Heart right ventricle (tissue), 16 donors: Measurements from ENCODE around the gene SHISA7. TPM values are rescaled to one million over a fixed set of nuclear protein-coding genes. Genes with fewer than 3 reads are reported as not detected.

Experiments
- ATAC-seq, 8 donors: fragments of 200-7000 bp; cut with Tn5 transposase; one replicate each; pipeline ENCODE4 v1.9.1; 2020; ENCODE audit warnings: mild to moderate bottlenecking in 8 of 8, moderate library complexity in 8 of 8, moderate number of reproducible peaks in 1 of 8
- DNase-seq, 2 donors: peaks; one replicate each; pipeline ENCODE4 v3.0.0-alpha.2; 2020
- H3K27ac ChIP-seq, 10 donors: fragments of 200-600 bp; sonication (generic) in 2 of 10; one replicate each; pipeline versions ENCODE4 v1.5.0 to v1.8.0; 2020 to 2022; ENCODE audit warnings: mild to moderate bottlenecking in 3 of 10
- H3K27me3 ChIP-seq, 7 donors: fragments of 200-600 bp; one replicate each; pipeline ENCODE4 v1.8.0; 2021 to 2022; ENCODE audit warnings: mild to moderate bottlenecking in 2 of 7
- H3K36me3 ChIP-seq, 9 donors: fragments of 200-600 bp; sonication (generic) in 1 of 9; one replicate each; pipeline versions ENCODE4 v1.5.0 to v1.8.0; 2020 to 2022; ENCODE audit warnings: mild to moderate bottlenecking in 2 of 9
- H3K4me1 ChIP-seq, 9 donors: fragments of 200-600 bp; sonication (generic) in 1 of 9; one replicate each; pipeline versions ENCODE4 v1.5.0 to v1.8.0; 2020 to 2022; ENCODE audit warnings: mild to moderate bottlenecking in 4 of 9
- H3K4me3 ChIP-seq, 10 donors: fragments of 200-600 bp; sonication (generic) in 2 of 10; one replicate each; pipeline versions ENCODE4 v1.5.0 to v1.8.0; 2020 to 2022; ENCODE audit warnings: mild to moderate bottlenecking in 7 of 10, moderate library complexity in 2 of 10
- H3K9me3 ChIP-seq, 11 donors: fragments of 200-600 bp in 10 of 11; sonication (generic) in 2 of 11; one replicate each; pipeline versions ENCODE4 v1.5.0 to v1.8.0; 2013 to 2022; ENCODE audit warnings: mild to moderate bottlenecking in 2 of 11, control low read depth in 1 of 11, moderate library complexity in 1 of 11
- WGBS, 2 donors: extraction: QIAGEN DNeasy Blood & Tissue Kit; methylation state at CpG; one replicate each; pipeline ENCODE4 v1.1.7; 2013; ENCODE audit warnings: inconsistent platforms in 1 of 2; 5-methylcytosine and 5-hydroxymethylcytosine counted together
- intact Hi-C, 10 donors: fragments of 100-400 bp; cut with DNase I; formaldehyde crosslinking; loops; one replicate each; pipeline versions ENCODE4 v1.11.1 to v1.14.2; 2022
- polyA plus RNA-seq, 2 donors: library from polyadenylated mRNA; stranded (reverse); fragments of 200-250 nt; gene quantifications; one replicate each; pipeline ENCODE4 v1.2.3, GENCODE V29; 2013
- total RNA-seq, 10 donors: library from RNA; stranded (reverse); fragmentation: NEBNext Ultra II Directional in 3 of 10; extraction: Animal tissue kit (Norgen Biotek cat#: 25700) in 3 of 10; gene quantifications; one replicate each; pipeline versions ENCODE4 v1.2.1 to v1.2.4, GENCODE V29; 2021 to 2023
- TF ChIP-seq, protein P1 (sequence below), 9 donors: fragments of 200-600 bp; sonication (generic) in 2 of 9; IDR thresholded peaks; one replicate each; pipeline versions ENCODE4 v1.5.0 to v1.8.0; 2021 to 2022; ENCODE audit warnings: antibody characterized with exemption in 9 of 9, mild to moderate bottlenecking in 5 of 9, moderate library complexity in 1 of 9
- donor health status: Arrhythmogenic right ventricular cardiomyopathy.
- donor health status: ischemic (EF 13 %, LVEDD 7.1; RV severe dilation, severe dysfunction).
- donor health status: healthy with polysubstance abuse.
- donor health status: DM: no; HTN: yes; CAD: no.
- donor health status: DM: no; HTN: no; CAD: no.
- donor health status: ischemic (EF 25% LVEDD 6.9; RV normal size, moderate dysfunction).
- donor health status: ischemic (EF 25% LVEDD 5.7; RV mildly dilated, moderate dysfunction).
- donor health status: healthy.
- donor health status: DM: yes; HTN: yes; CAD: no.
- donor health status: Ischemic cardiomyopathy.
- donor health status: ischemic (EF 35%, LVEDD 5.7; RV mildly dilated, moderate dysfunction).
- donor health status: nonischemic (EF 11% LVEDD 7.7; RV severe dilation, severe dysfunction).
- donor health status: DM: yes; HTN: yes; CAD: no.
- donor health status: PGD.
- donor health status: ischemic (EF 29% LVEDD 5.4; RV normal size, mild dysfunction).
- donor health status: nonischemic (EF 23%, LVEDD 6.1; RV moderate dilation, normal function).

The SHISA7 gene
- total and polyA plus RNA-seq, 12 donors, result under 0.01 TPM; not detected in 11

GRCh38 chr19:55447421-55448174 lies 4.5 kb upstream of the SHISA7 start:
- WGBS, 2 donors, result 33 to 34% methylated on average over 16 of the region's 16 CpGs
- H3K4me3 ChIP-seq, result no peak overlapping the region
- TF ChIP-seq, protein P1, sequence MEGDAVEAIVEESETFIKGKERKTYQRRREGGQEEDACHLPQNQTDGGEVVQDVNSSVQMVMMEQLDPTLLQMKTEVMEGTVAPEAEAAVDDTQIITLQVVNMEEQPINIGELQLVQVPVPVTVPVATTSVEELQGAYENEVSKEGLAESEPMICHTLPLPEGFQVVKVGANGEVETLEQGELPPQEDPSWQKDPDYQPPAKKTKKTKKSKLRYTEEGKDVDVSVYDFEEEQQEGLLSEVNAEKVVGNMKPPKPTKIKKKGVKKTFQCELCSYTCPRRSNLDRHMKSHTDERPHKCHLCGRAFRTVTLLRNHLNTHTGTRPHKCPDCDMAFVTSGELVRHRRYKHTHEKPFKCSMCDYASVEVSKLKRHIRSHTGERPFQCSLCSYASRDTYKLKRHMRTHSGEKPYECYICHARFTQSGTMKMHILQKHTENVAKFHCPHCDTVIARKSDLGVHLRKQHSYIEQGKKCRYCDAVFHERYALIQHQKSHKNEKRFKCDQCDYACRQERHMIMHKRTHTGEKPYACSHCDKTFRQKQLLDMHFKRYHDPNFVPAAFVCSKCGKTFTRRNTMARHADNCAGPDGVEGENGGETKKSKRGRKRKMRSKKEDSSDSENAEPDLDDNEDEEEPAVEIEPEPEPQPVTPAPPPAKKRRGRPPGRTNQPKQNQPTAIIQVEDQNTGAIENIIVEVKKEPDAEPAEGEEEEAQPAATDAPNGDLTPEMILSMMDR (IDR thresholded peaks at IDR 0.05), result no peak
- intact Hi-C loops, result no loop called here
- H3K27ac ChIP-seq, result no peak overlapping the region
- H3K4me1 ChIP-seq, result peaks cover 4 to 14% (median 11%) of the 10 kb centered on the region in 9 donors
- ATAC-seq (peak in 5 of 8 donors; percentile 29 to 76 (median 51)), DNase-seq (no peak)
- H3K9me3 ChIP-seq, result no peaks in the 10 kb centered on the region
- no peaks in the 10 kb centered on the region for H3K36me3 ChIP-seq
- peaks cover 16 to 77% (median 66%) of the 10 kb centered on the region in 7 donors for H3K27me3 ChIP-seq

DNA sequence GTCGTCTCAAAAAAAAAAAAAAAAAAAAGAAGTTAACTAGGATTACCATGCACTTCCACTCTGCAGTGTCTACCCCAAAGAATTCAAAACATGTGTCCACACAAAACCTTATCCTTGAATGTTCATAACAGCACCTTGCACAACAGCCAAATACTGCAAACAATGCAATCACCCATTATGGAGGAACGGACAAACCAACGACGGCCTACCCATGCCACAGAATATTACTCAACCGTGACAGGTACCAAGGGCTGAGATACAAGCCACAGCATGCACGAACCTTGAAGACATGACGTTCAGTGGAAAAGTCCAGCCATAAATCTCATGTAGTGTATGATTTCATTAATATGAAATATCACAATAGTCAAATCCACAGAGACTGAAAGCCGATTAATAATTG lies 3.0 kb upstream of the SHISA7 start:
- ATAC-seq, result no peak

DNA sequence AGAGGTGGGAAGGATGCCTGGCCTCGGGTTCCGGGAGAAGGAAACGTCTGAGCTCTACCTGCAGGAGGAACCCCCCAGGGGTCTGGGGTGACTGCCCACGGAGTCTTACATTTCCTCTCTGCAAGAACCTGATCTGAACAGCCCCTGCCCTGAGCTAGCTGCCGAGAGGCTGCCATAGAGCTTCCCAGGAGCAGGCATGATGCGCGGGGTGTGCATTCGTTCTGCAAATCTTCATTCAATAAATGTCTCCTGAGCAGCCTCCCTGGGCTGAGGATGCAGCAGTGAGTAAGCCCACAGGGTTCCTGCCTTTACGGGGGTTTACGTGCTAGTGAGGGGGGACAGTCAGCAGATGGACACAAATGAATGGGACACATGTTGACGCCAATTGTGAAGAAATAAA lies 1.5 kb upstream of the SHISA7 start:
- Histone ChIP-seq H3K36me3 (no peaks in the 10 kb centered on the region), H3K4me1 (peaks cover 0 to 20% (median 4%) of the 10 kb centered on the region in 9 donors), H3K4me3 (no peak overlapping the region), H3K27ac (no peak overlapping the region), H3K27me3 (peaks cover 16 to 85% (median 74%) of the 10 kb centered on the region in 7 donors), H3K9me3 (no peaks in the 10 kb centered on the region)
- WGBS, 2 donors, result 40 to 46% methylated on average over 11 of the region's 11 CpGs
- TF ChIP-seq, protein P1 (IDR thresholded peaks at IDR 0.05), result no peak
- DNase-seq (no peak), ATAC-seq (no peak)
- intact Hi-C loops, result no loop called here

More for the DNA sequence above, 3.0 kb upstream of the SHISA7 start:
- Histone ChIP-seq H3K9me3 (no peaks in the 10 kb centered on the region), H3K27ac (no peak overlapping the region), H3K36me3 (no peaks in the 10 kb centered on the region), H3K27me3 (peaks cover 8 to 77% (median 65%) of the 10 kb centered on the region in 7 donors), H3K4me3 (no peak overlapping the region), H3K4me1 (peaks cover 0 to 10% (median 2%) of the 10 kb centered on the region in 9 donors)
- intact Hi-C loops, result no loop called here
- TF ChIP-seq, protein P1 (IDR thresholded peaks at IDR 0.05), result no peak
- DNase-seq, result no peak
- WGBS, 2 donors, result 75% methylated on average over 8 of the region's 8 CpGs

DNA sequence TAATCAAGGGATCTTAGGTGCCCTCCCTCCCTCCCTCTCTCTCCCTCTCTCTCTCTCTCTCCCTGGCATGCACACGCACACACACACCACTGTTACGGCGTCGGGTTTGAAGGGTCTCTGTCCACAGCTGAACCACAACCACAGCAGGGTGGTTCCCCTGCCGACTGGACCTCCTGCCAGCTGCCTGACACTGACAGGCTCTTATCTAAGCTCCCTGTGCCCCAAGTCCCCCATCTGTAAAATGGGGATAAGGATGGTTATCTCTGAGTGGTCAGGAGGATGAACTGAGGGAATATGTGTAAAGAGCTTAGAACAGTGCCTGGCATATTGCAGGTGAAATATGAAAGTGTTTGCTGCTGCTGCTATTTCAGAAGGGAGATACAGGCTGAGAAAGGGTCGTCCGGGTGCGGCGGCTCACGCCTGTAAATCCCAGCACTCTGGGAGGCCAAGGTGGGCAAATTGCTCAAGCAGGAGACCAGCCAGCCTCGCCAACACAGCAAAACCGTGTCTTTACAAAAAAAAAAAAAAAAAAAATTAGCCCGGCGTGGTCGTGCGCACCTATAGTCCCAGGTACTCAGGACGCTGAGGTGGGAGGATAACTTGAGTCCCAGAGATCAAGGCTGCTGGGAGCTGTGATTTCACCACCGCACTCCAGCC lies 852 bp upstream of the SHISA7 start:
- no peak for DNase-seq
- 29 to 32% methylated on average over 18 of the region's 18 CpGs for WGBS, 2 donors
- intact Hi-C loops, result no loop called here
- H3K27me3 ChIP-seq, result peaks cover 22 to 85% (median 74%) of the 10 kb centered on the region in 7 donors
- H3K36me3 ChIP-seq, result no peaks in the 10 kb centered on the region
- H3K4me3 ChIP-seq, result no peak overlapping the region
- ATAC-seq, result no peak
- no peak overlapping the region for H3K27ac ChIP-seq
- H3K4me1 ChIP-seq, result peaks cover 0 to 20% (median 4%) of the 10 kb centered on the region in 9 donors
- TF ChIP-seq, protein P1 (IDR thresholded peaks at IDR 0.05), result no peak
- no peaks in the 10 kb centered on the region for H3K9me3 ChIP-seq
